Epithelial cell of proximal tubule (primary cell): ENCODE measurements around the gene AKT1S1. TPM values are rescaled to one million over a fixed set of nuclear protein-coding genes. Genes with fewer than 3 reads are reported as not detected.

Experiments used
- DNase-seq: peaks from one replicate; pipeline ENCODE4 v3.0.0-alpha.2; 2011; ENCODE audit warnings: low read depth
- H3K4me3 ChIP-seq: 2 replicates; pipeline ENCODE4 v1.5.1; 2011; ENCODE audit warnings: low read depth, mild to moderate bottlenecking, low read length
- total RNA-seq: library from RNA; depleted of rRNA; stranded (reverse); fragments of >200 nt; gene quantifications from 2 replicates; pipeline ENCODE4 v1.2.3, GENCODE V29; 2015
- TF ChIP-seq, protein P1 (sequence below): conservative IDR thresholded peaks from 2 replicates; pipeline ENCODE4 v1.5.1; 2012; ENCODE audit warnings: low read depth, mild to moderate bottlenecking, low read length

Gene AKT1S1
- total RNA-seq, 1 donor from 2014 or later, result 25.8 TPM

GRCh38 chr19:49875177-49875576, 2.0 kb downstream of the AKT1S1 start:
- DNase-seq, result no peak
- TF ChIP-seq, protein P1, sequence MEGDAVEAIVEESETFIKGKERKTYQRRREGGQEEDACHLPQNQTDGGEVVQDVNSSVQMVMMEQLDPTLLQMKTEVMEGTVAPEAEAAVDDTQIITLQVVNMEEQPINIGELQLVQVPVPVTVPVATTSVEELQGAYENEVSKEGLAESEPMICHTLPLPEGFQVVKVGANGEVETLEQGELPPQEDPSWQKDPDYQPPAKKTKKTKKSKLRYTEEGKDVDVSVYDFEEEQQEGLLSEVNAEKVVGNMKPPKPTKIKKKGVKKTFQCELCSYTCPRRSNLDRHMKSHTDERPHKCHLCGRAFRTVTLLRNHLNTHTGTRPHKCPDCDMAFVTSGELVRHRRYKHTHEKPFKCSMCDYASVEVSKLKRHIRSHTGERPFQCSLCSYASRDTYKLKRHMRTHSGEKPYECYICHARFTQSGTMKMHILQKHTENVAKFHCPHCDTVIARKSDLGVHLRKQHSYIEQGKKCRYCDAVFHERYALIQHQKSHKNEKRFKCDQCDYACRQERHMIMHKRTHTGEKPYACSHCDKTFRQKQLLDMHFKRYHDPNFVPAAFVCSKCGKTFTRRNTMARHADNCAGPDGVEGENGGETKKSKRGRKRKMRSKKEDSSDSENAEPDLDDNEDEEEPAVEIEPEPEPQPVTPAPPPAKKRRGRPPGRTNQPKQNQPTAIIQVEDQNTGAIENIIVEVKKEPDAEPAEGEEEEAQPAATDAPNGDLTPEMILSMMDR, result no peak
- H3K4me3 ChIP-seq, result peak overlapping the region; percentile 61

- no peak for DNase-seq
- TF ChIP-seq, protein P1, result no peak
- no peak overlapping the region for H3K4me3 ChIP-seq
Measured at GRCh38 chr19:49874503-49875157, 2.5 kb downstream of the AKT1S1 start.

DNA sequence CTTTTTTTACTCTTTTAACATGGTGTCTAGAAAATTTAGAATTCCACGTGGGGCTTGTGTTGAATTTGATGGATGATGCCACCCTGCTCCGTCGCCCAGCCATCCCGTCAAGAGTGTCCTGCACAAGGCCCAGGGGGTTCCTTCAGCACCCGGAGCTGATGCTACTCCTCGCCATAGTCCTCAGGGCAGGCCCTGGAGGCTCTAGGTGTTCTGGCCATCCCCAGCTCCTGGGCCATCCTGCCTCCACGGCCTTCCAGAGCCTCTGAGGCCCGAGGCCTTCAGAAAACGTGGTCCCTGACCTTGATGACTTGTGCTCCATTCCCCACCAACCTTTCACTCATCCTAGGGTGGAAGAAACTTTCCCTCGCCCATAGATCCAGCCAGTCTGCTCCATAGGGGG, 3.3 kb downstream of the AKT1S1 start:
- H3K4me3 ChIP-seq, result no peak overlapping the region
- DNase-seq, result no peak
- TF ChIP-seq, protein P1, result no peak

GRCh38 chr19:49873129-49873521, 4.0 kb downstream of the AKT1S1 start:
- DNase-seq, result no peak
- TF ChIP-seq, protein P1, result no peak
- no peak overlapping the region for H3K4me3 ChIP-seq

DNA sequence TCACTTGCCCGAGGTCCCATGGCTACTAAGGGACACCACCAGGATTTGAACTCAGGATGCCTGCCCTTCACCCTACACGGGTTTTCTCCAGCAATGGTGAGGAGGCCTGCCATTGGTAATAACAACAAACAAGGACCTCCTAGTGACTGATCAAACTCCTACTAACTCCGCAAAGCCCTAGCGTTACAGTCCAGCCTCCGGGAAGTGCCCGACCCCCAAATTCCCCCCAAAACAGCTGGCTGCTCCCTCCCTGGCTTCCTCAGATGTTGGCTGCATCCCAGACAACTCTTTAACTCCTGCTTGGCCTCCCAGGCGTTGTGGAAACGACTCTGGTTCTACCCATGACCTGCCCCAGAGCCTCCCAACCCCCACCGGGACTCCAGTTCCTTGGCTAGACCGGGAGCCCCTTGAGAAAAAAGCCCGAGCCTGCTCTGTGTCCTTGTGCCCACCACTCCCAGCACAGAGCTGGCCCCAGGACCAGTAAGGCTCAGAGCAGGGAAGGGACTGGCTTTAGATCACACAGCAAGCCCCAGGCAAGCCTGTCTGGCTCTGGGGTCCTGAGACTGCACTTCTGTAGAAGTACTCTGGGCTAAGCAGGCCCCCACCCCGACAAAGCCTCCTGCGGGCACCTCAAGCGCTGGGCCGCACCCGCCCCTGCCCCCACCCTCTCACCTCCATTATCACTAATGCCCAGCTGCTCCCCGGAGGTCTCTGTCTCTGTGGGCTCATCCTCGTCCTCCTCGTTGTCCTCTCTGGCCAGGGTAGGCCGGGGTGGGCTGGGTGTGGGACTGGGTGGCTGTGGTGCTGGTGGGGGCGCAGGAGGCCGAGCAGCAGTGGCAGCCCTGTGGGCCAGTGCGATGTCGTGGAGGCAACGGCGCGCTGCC, 4.7 kb downstream of the AKT1S1 start:
- TF ChIP-seq, protein P1, result no peak
- H3K4me3 ChIP-seq, result no peak overlapping the region
- no peak for DNase-seq

DNA sequence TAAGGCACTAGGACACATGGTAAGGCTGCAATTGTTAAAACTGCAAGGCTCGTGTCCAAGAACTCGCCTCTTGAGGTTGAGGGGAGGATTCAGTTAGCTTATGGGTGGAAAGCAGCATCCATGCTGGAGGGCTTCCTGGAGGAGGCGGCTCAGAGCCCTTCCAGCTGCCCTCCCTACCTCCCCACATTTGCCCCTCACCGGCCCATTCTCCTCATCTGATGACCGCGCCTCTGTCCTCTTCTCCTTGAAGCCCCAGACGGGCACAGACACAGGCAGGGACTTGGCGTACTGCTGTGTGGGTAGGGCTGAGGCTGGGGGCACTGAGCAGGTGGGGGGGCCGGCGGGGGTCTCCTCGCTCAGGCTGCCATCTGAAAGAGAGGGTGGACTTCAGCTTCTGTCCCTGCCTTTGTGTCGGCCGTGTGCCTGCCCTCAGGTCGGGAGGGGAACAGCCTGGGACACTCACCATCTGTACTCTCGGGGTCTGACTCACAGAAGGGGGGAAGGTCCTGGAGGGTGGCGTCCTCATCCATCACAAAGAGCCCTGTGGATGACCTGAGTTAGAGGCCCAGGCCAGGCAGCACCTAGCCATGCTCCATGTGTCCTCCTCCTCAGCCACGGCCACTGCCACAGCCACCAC, 5.7 kb downstream of the AKT1S1 start:
- TF ChIP-seq, protein P1, result no peak
- no peak for DNase-seq
- no peak overlapping the region for H3K4me3 ChIP-seq
